Pancreas (tissue), 10 donors: ENCODE results near the gene MPHOSPH8. TPM values are rescaled to one million over a fixed set of nuclear protein-coding genes. Genes with fewer than 3 reads are reported as not detected.
"Not testable (repeated sequence)": the region's sequence is repeated elsewhere in the genome, so short reads cannot be mapped to it uniquely, and the experiment has no call there.

ENCODE experiments used
- ATAC-seq, 4 donors: fragments of 200-7000 bp; cut with Tn5 transposase; one replicate each; pipeline versions ENCODE4 v1.8.0 to v1.9.1; 2020; ENCODE audit warnings: mild to moderate bottlenecking in 4 of 4, moderate library complexity in 4 of 4
- DNase-seq, 6 donors: peaks; one replicate each; pipeline ENCODE4 v3.0.0-alpha.2; 2020
- FAIRE-seq: peaks from 2 replicates; lab custom pipeline; 2012; peaks lifted over from hg19 to GRCh38; lab: Jason Lieb, UNC
- H3K27ac ChIP-seq, 4 donors: fragments of 200-600 bp; sonication (generic); 1 replicate in 3 of 4; 2 replicates in 1 of 4; pipeline versions ENCODE4 v1.5.0 to v1.8.0; 2020
- H3K27me3 ChIP-seq, 4 donors: fragments of 200-600 bp; one replicate each; pipeline ENCODE4 v1.8.0; 2021
- H3K36me3 ChIP-seq, 3 donors: fragments of 200-600 bp; sonication (generic) in 1 of 3; one replicate each; pipeline versions ENCODE4 v1.5.0 to v1.8.0; 2020 to 2021
- H3K4me1 ChIP-seq, 3 donors: fragments of 200-600 bp; one replicate each; pipeline ENCODE4 v1.8.0; 2021
- H3K4me3 ChIP-seq, 4 donors: fragments of 200-600 bp; sonication (generic) in 2 of 4; one replicate each; pipeline versions ENCODE4 v1.5.0 to v1.8.0; 2020 to 2021
- H3K9me3 ChIP-seq, 4 donors: fragments of 200-600 bp; one replicate each; pipeline ENCODE4 v1.8.0; 2021
- CTCF ChIP-seq, 4 donors: fragments of 200-600 bp; sonication (generic) in 3 of 4; IDR thresholded peaks; one replicate each; pipeline versions ENCODE4 v1.5.0 to v1.8.0; 2021; ENCODE audit warnings: antibody characterized with exemption in 4 of 4
- WGBS, 2 donors: extraction: QIAGEN DNeasy Blood & Tissue Kit; methylation state at CpG; one replicate each; pipeline ENCODE4 v1.1.7; 2013; 5-methylcytosine and 5-hydroxymethylcytosine counted together
- intact Hi-C, 3 donors: fragments of 100-400 bp; cut with DNase I; formaldehyde crosslinking; loops; one replicate each; pipeline versions ENCODE4 v1.11.1 to v1.14.2; 2022
- polyA plus RNA-seq, 2 donors: library from polyadenylated mRNA; stranded (reverse); fragments of 200-250 nt; gene quantifications; one replicate each; pipeline ENCODE4 v1.2.3, GENCODE V29; 2013
- total RNA-seq, 6 donors: library from RNA; stranded (reverse); fragmentation: NEBNext Ultra II Directional in 4 of 6; extraction: Animal tissue kit (Norgen Biotek cat#: 25700) in 4 of 6; gene quantifications; one replicate each; pipeline versions ENCODE4 v1.2.1 to v1.2.4, GENCODE V29; 2021 to 2023
- donor health status: healthy with polysubstance abuse.
- donor health status: DM: no; HTN: no; CAD: no; lungs with moderate emphysema.
- donor health status: DM: no; HTN: no; CAD: no.
- donor health status: control.
- donor health status: control.
- donor health status: Bipolar disorder and iron deficiency.
- donor health status: DM: yes; HTN: yes; CAD: no.
- donor health status: DM: no; HTN: no; CAD: no.
- donor health status: DM: no; HTN: no; CAD: no.
- donor health status: DM: yes; HTN: yes; CAD: no.

MPHOSPH8 gene
- total and polyA plus RNA-seq, 8 donors: 12.4 to 26.3 (median 15.7) TPM

DNA sequence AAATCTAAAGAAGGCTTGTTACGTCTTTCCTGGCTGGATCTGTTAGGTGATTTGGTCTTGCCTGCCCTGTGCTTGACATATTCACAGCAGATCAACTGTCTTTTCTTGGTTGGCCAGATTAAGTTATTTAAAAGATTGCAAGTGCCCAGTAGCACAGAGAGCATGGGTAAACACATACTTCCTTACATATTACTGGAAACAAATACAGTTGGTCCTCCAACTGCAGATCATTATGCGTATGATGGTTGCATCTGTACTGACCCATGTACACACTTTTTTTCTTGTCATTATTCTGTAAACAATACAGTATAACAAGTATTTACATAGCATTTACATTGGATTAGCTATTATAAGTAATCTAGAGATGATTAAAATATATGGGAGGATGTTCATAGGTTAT is 9.2 kb upstream of the MPHOSPH8 start:
- no peaks in the 10 kb centered on the region for H3K9me3 ChIP-seq
- no peak for DNase-seq
- H3K36me3 ChIP-seq: no peaks in the 10 kb centered on the region
- no peaks in the 10 kb centered on the region for H3K4me1 ChIP-seq
- TF ChIP-seq CTCF (IDR thresholded peaks at IDR 0.05): no peak
- H3K27me3 ChIP-seq: no peaks in the 10 kb centered on the region
- no peak overlapping the region for H3K4me3 ChIP-seq
- no peak for ATAC-seq
- intact Hi-C loops: no loop called here
- 92 to 100% methylated on average over 2 of the region's 2 CpGs for WGBS, 2 donors
- no peak overlapping the region for H3K27ac ChIP-seq
- no peak for FAIRE-seq

- no peak for TF ChIP-seq CTCF (IDR thresholded peaks at IDR 0.05)
- H3K4me3 ChIP-seq: peak overlapping the region; percentile 59 to 84 (median 77)
- H3K4me1 ChIP-seq: peaks cover 7 to 21% (median 18%) of the 10 kb centered on the region in 3 donors
- DNase-seq (no peak), FAIRE-seq (no peak), ATAC-seq (peak in 3 of 4 donors; percentile 56 to 63 (median 58))
- H3K36me3 ChIP-seq: no peaks in the 10 kb centered on the region
- H3K9me3 ChIP-seq: no peaks in the 10 kb centered on the region
- 6 to 7% methylated on average over 25 of the region's 25 CpGs for WGBS, 2 donors
- no peaks in the 10 kb centered on the region for H3K27me3 ChIP-seq
- intact Hi-C loops: no loop called here
- H3K27ac ChIP-seq: peak overlapping the region; percentile 62 to 93 (median 76)
These were observed 462 bp upstream of the MPHOSPH8 start for GRCh38 chr13:19632915-19633478.

GRCh38 chr13:19634256-19634740 is 839 bp downstream of the MPHOSPH8 start:
- intact Hi-C loops: no loop called here
- Histone ChIP-seq H3K27me3 (no peaks in the 10 kb centered on the region), H3K4me1 (peaks cover 7 to 21% (median 18%) of the 10 kb centered on the region in 3 donors), H3K27ac (peak overlapping the region; percentile 62 to 93 (median 76)), H3K9me3 (no peaks in the 10 kb centered on the region), H3K4me3 (peak overlapping the region; percentile 59 to 84 (median 77)), H3K36me3 (no peaks in the 10 kb centered on the region)
- peak; percentile 11 to 69 (median 26) for ATAC-seq
- no peak for TF ChIP-seq CTCF (IDR thresholded peaks at IDR 0.05)
- WGBS, 2 donors: 0 to 1% methylated on average over 12 of the region's 12 CpGs
- no peak for DNase-seq
- FAIRE-seq: no peak

DNA sequence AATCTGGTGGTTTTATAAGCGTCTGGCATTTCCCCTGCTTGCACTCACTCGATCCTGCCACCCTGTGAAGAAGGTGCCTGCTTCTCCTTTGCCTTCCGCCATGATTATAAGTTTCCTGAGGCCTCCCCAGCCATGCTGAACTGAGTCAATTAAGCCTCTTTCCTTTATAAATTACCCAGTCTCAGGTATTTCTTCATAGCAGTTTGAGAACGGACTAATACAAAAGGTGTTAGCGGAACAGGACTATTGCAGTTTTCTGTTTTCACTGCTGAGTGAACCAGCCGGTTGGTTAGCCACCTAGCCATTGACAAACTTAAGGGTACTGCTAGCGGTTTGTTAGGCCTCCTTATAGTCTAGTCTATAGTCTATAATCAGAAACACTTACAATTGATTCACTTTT is 2.5 kb downstream of the MPHOSPH8 start:
- FAIRE-seq, H3K27me3 ChIP-seq, H3K9me3 ChIP-seq, DNase-seq, ATAC-seq, H3K27ac ChIP-seq, H3K4me3 ChIP-seq, intact Hi-C loops, H3K36me3 ChIP-seq: not testable (repeated sequence)
- H3K4me1 ChIP-seq: peaks cover 7 to 21% (median 18%) of the 10 kb centered on the region in 3 donors
- 89 to 93% methylated on average over 7 of the region's 7 CpGs for WGBS, 2 donors

DNA sequence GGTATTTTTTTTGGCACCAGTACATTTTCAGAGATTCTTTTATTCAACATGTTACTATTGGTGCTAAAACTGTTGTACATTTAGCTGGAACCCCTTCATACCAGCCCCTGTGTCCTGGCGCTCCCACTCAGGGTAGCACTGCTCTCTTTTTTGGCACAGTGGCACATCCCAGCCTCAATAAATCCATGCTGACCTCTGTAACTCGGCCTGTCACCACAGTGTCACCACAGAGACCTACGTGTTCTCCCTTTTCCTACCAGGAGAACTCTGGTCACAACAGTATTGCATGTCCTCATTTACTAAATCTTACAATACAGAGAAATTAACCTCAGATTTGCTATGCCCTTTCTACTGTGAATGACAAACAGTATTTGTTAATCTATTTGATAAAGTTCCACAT is 10.2 kb downstream of the MPHOSPH8 start:
- DNase-seq (no peak), FAIRE-seq (no peak), ATAC-seq (no peak)
- H3K27me3 ChIP-seq: no peaks in the 10 kb centered on the region
- no peaks in the 10 kb centered on the region for H3K4me1 ChIP-seq
- 92 to 95% methylated on average over 3 of the region's 3 CpGs for WGBS, 2 donors
- H3K4me3 ChIP-seq: no peak overlapping the region
- H3K36me3 ChIP-seq: peaks cover 0 to 19% (median 2%) of the 10 kb centered on the region in 3 donors
- intact Hi-C loops: no loop called here
- H3K9me3 ChIP-seq: no peaks in the 10 kb centered on the region
- no peak overlapping the region for H3K27ac ChIP-seq
- no peak for TF ChIP-seq CTCF (IDR thresholded peaks at IDR 0.05)
